ENCODE measurements around the gene ANKS4B. TPM values are rescaled to one million over a fixed set of nuclear protein-coding genes. Genes with fewer than 3 reads are reported as not detected.

The ANKS4B gene, protein sequence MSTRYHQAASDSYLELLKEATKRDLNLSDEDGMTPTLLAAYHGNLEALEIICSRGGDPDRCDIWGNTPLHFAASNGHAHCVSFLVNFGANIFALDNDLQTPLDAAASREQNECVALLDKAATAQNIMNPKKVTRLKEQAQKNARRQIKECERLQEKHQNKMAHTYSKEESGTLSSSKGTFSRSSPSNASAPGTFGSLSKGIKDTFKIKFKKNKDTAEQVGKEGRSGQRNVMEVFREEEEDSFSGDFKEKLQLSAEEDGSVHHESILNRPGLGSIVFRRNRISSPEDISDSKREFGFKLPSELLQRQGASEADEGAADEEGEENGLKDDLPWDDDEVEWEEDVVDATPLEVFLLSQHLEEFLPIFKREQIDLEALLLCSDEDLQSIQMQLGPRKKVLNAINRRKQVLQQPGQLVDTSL
- total RNA-seq: not detected

GRCh38 chr16:21233521-21234150 lies at the start of gene ANKS4B:
Gene ANKS4B (plus strand): TSS chr16:21233699. CDS start chr16:21233738, 39 bp downstream.
- TF ChIP-seq, protein P1, sequence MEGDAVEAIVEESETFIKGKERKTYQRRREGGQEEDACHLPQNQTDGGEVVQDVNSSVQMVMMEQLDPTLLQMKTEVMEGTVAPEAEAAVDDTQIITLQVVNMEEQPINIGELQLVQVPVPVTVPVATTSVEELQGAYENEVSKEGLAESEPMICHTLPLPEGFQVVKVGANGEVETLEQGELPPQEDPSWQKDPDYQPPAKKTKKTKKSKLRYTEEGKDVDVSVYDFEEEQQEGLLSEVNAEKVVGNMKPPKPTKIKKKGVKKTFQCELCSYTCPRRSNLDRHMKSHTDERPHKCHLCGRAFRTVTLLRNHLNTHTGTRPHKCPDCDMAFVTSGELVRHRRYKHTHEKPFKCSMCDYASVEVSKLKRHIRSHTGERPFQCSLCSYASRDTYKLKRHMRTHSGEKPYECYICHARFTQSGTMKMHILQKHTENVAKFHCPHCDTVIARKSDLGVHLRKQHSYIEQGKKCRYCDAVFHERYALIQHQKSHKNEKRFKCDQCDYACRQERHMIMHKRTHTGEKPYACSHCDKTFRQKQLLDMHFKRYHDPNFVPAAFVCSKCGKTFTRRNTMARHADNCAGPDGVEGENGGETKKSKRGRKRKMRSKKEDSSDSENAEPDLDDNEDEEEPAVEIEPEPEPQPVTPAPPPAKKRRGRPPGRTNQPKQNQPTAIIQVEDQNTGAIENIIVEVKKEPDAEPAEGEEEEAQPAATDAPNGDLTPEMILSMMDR (IDR thresholded peaks at IDR 0.05; ENCODE audit: low read depth): no peak

DNA sequence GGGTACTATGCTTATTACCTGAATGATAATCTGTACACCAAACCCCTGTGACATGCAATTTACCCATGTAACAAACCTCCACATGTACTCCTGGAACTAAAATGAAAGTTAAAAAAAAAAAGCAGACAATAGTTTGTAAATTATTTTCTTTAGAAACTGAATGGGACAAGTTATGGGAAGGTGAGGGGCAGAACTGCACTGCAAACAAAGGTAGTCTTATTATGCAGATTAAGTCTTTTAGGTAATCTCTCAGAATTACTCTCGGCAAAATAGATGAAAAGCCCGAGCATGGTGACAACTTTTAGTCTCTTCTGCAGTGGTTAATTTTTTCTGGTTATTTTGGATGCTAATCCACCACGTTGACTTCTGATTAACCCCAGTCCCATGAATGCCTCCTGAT lies 49.5 kb upstream of the ANKS4B start:
- TF ChIP-seq, protein P1 (IDR thresholded peaks at IDR 0.05; ENCODE audit: low read depth): no peak

- TF ChIP-seq, protein P1 (IDR thresholded peaks at IDR 0.05; ENCODE audit: low read depth): no peak
Measured at GRCh38 chr16:21184834-21185233, 48.7 kb upstream of the ANKS4B start.

DNA sequence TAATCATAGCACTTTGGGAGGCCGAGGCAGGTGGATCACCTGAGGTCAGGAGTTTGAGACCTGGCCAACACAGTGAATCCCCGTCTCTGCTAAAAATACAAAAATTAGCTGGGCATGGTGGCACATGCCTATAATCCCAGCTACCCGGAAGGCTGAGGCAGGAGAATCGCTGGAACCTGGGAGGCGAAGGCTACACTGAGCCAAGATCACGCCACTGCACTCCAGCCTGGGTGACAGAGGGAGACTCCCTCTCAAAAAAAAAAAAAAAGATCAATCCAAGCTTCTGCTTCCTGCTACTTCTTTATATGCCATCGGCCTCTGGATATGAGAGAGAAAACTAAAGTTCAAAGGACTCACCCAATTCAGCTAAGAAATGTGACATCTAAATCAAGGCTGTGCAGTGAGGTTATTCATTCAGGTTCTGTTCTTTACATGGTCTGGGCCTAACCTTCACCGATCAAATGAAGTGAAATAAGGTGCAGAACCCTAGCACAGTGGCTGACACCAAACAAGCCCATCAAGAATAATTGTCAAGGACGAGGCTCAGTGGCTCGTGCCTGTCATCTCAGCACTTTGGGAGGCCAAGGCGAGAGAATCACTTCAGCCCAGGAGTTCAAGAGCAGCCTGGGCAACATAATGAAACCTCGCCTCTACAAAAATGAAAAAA lies 47.7 kb upstream of the ANKS4B start:
- TF ChIP-seq, protein P1 (IDR thresholded peaks at IDR 0.05; ENCODE audit: low read depth): no peak

- TF ChIP-seq, protein P1 (IDR thresholded peaks at IDR 0.05; ENCODE audit: low read depth): no peak
Measured at GRCh38 chr16:21186326-21186691, 47.2 kb upstream of the ANKS4B start.

DNA sequence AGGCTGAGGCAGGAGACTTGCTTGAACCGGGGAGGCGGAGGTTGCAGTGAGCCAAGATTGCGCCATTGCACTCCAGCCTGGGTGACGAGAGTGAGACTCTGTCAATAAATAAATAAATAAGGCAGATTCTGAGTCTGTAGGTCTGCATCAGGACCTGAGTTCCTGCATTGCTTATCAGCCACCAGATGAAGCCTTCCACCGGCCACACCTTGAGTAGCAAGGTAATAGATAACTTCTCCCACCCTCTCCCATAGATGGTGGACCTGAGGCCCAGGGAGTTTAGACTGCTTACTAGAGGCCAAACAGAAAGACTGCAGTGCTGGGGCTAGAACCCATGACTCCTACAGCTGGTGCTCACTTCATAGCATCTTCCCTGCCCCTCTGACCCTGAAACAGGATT lies 44.2 kb upstream of the ANKS4B start:
- TF ChIP-seq, protein P1 (IDR thresholded peaks at IDR 0.05; ENCODE audit: low read depth): no peak

DNA sequence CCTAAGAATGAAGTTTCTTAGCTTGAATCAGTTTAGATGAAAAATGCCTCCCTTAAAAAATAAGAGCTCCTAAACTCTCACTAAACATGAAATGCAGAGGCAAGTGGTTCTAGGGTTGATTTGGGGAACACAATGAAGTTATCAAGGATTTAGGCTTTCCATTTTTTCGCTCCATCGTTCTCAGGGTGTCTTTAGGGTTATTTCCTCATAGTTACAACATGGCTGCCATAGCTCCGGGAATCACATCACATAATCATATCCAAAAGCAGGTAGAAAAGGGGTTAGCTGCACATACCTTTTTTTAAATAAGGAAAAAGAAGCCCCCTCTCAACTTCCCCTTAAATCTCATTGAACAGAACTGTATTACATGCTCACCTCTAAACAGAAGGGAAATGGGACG lies 43.5 kb upstream of the ANKS4B start:
- TF ChIP-seq, protein P1 (IDR thresholded peaks at IDR 0.05; ENCODE audit: low read depth): no peak
